ENCODE measurements around the gene CAPN1. TPM values are rescaled to one million over a fixed set of nuclear protein-coding genes. Genes with fewer than 3 reads are reported as not detected.
"Not testable (repeated sequence)": the region's sequence is repeated elsewhere in the genome, so short reads cannot be mapped to it uniquely, and the experiment has no call there.

CAPN1 gene
- total and polyA plus RNA-seq, 2 of the 4 experiments (the other 2 are of a cell fraction) = 110 to 182 TPM

DNA sequence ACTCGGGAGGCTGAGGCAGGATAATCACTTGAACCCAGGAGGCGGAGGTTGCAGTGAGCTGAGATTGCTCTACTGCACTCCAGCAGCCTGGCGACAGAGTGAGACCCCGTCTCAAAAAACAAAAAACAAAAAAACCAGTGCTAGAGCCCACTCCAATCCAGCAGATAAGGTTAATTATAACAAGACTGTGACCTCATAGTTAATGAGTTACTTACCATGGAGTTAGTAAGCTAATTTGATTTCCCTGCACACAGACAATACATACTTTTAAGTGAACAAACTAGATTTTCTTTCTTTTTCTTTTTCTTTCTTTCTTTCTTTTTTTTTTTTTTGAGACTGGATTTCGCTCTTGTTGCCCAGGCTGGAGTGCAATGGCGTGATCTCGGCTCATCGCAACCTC is 63.3 kb downstream of the CAPN1 start:
- H3K9ac ChIP-seq (ENCODE audit: low read depth, low read length); H3K27ac ChIP-seq (ENCODE audit: insufficient read depth, low read length); dilution Hi-C loops (cut with HindIII; ENCODE audit: low sequenced_read_pairs, unreplicated experiment); in situ Hi-C loops (cut with MboI; ENCODE audit: low sequenced_read_pairs); H2BK5ac ChIP-seq (ENCODE audit: low read depth, low read length, poor library complexity, severe bottlenecking); H3K4me3 ChIP-seq (ENCODE audit: insufficient read depth, low read depth, low read length); H3K36me3 ChIP-seq (ENCODE audit: control insufficient read depth, insufficient read depth, low read length); H3K23ac ChIP-seq (ENCODE audit: low read depth, low read length); H3K4me1 ChIP-seq (ENCODE audit: control insufficient read depth, insufficient read depth, low read length); POLR2A ChIA-PET (ENCODE audit: unreplicated experiment); H4K91ac ChIP-seq (ENCODE audit: insufficient read depth, low read depth, low read length); H2BK15ac ChIP-seq (ENCODE audit: low read depth, low read length); H3K79me1 ChIP-seq (ENCODE audit: low read depth in 1 of 2, low read length in 2 of 2); H3K9me3 ChIP-seq (ENCODE audit: control insufficient read depth, insufficient read depth, low read length); H3K18ac ChIP-seq (ENCODE audit: low read depth, low read length); H3K4me2 ChIP-seq (ENCODE audit: low read depth, low read length); H2AK5ac ChIP-seq (ENCODE audit: low read depth, low read length); H2BK20ac ChIP-seq (ENCODE audit: low read depth, low read length); H3K14ac ChIP-seq (replicated peaks; ENCODE audit: low read depth, low read length); H3K27me3 ChIP-seq (ENCODE audit: control insufficient read depth, insufficient read depth, low read length); DNase-seq; BruUV-seq (replicated peaks); H4K8ac ChIP-seq (ENCODE audit: low read depth in 2 of 2, low read length in 2 of 2); H3K9me1 ChIP-seq (ENCODE audit: insufficient read depth, low read length); intact Hi-C loops (cut with micrococcal nuclease); H4K5ac ChIP-seq (ENCODE audit: low read depth, low read length); H3K56ac ChIP-seq (ENCODE audit: extremely low read depth, insufficient read depth, low read length); H3K4ac ChIP-seq (ENCODE audit: low read depth, low read length); ATAC-seq (ENCODE audit: low read depth); H4K20me1 ChIP-seq (ENCODE audit: insufficient read depth, low read length); H2AFZ ChIP-seq (replicated peaks; ENCODE audit: low read length, poor library complexity); H2BK120ac ChIP-seq (ENCODE audit: low read depth, low read length); H2AK9ac ChIP-seq (replicated peaks; ENCODE audit: low read depth, low read length, poor library complexity): not testable (repeated sequence)
- CTCF ChIA-PET = interaction anchor here (0.6 kb wide), 1 partner anchor 49 kb away, joined by 3 read pairs; no protein-coding TSS in a partner anchor
- WGBS, 2 experiments (ENCODE audit: extremely low coverage in 2 of 2, insufficient read length in 1 of 2) = 90% methylated on average over 2 of the region's 8 CpGs; no CpG with 5 or more reads in 1 of the 2 experiments
